ENCODE data around the gene SNRNP70.

Gene SNRNP70

DNA sequence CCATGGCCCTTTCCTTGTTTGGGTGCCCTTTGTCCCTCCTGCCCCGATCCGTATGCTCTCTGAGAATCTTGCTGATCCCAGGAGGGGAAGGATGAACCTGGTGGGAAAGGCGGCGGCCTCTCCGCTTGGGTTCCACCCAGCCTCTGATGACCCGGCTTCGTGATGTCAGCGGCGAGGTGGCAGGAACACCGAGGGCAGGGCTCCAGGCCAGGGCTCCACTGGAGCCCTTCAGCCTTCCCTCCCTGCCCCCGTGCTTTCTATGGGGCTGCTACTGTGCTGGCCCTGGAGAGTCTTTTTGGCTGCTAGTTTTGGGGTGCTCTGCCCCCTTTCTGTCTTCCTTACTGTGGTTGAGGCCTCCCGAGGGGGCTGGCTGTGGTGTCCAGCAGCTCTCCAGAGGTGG lies 17.1 kb downstream of the SNRNP70 start:
- no peak for DNase-seq

DNA sequence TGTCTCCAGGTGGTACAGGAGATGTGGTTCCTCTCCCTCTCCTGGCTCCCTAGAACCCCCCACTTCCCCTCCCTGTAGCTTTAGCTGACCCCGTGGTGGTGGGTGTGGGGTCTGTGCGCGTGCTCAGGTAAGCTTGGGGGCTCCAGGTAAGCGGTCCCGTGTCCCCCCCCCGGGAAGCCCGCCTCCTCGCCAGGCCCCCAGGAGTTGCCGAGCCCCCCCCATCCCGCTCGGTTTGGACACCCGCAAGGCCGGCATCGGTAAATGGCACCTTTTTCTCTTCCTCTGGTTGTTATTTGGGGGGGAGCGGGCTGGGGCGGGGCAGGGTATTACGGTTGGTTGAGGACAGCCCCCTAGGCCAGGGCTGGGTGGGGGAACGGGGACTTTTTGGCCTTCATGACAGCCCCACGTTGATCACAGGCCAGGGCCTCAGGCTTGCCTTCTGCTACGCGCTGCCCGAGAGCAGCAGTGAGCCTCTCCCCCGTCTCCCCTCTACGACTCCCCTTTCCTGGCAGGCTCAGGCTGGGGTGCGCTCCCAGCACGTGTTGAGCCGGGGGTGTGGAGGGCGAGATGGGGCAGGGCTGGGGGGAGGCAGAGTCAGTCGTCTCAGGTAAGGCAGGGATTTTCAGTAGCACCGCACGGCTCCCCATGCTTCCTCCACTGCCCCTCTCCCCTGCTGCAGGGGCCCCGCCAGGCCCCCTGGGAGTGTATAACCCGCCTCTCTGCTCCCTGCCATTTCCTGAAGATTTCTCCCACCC lies 18.3 kb downstream of the SNRNP70 start:
- DNase-seq, result no peak

- DNase-seq, result no peak
These were observed 19.1 kb downstream of the SNRNP70 start for GRCh38 chr19:49104229-49104864.

- DNase-seq, result peak; percentile 70
These were observed 21.4 kb downstream of the SNRNP70 start for GRCh38 chr19:49106648-49107135.

DNA sequence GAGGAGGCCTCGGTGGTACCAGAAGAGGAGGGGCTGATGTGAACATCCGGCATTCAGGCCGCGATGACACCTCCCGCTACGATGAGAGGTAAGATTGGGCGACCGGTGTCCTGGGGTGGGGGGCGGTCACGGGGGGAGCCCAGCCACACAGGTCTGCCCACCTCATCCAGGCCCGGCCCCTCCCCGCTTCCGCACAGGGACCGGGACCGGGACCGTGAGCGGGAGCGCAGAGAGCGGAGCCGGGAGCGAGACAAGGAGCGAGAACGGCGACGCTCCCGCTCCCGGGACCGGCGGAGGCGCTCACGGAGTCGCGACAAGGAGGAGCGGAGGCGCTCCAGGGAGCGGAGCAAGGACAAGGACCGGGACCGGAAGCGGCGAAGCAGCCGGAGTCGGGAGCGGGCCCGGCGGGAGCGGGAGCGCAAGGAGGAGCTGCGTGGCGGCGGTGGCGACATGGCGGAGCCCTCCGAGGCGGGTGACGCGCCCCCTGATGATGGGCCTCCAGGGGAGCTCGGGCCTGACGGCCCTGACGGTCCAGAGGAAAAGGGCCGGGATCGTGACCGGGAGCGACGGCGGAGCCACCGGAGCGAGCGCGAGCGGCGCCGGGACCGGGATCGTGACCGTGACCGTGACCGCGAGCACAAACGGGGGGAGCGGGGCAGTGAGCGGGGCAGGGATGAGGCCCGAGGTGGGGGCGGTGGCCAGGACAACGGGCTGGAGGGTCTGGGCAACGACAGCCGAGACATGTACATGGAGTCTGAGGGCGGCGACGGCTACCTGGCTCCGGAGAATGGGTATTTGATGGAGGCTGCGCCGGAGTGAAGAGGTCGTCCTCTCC lies 22.6 kb downstream of the SNRNP70 start:
- no peak for DNase-seq

GRCh38 chr19:49109051-49109450 lies 23.8 kb downstream of the SNRNP70 start:
- DNase-seq, result no peak

DNA sequence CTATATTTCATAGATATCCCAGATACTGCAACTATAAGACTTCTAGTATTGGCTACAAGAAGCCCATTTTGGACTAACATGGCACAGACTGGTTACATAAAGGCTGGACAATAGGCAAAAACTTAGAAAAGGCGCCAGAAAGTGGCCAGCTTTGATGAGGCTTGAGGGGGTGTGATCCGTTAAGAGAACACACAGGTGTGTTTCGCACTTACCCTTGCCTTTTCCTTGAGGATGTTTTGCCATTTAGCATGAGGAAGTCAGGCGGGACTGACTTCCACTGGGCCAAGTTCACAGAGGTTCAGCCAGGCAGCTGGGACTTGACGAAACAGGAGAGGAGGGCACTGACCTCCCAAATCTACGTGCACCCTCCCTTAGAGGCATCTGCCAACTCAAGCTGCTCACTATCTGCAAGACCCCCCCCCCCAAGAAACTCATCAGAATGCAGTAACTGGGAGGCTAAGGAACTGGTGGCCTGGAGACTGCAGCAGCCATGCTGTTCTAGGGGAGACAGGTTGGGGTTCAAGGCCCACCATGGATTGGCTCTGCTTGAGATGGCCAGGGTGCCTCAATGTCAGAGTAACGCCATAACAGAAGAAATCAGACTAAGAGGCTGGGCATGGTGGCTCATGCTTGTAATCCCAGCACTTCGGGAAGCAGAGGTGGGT lies 24.4 kb downstream of the SNRNP70 start:
- DNase-seq, result no peak

- DNase-seq, result no peak
These were observed 25.3 kb downstream of the SNRNP70 start for GRCh38 chr19:49110567-49110966.

- DNase-seq, result no peak
These were observed 26.2 kb downstream of the SNRNP70 start for GRCh38 chr19:49111218-49111998.

DNA sequence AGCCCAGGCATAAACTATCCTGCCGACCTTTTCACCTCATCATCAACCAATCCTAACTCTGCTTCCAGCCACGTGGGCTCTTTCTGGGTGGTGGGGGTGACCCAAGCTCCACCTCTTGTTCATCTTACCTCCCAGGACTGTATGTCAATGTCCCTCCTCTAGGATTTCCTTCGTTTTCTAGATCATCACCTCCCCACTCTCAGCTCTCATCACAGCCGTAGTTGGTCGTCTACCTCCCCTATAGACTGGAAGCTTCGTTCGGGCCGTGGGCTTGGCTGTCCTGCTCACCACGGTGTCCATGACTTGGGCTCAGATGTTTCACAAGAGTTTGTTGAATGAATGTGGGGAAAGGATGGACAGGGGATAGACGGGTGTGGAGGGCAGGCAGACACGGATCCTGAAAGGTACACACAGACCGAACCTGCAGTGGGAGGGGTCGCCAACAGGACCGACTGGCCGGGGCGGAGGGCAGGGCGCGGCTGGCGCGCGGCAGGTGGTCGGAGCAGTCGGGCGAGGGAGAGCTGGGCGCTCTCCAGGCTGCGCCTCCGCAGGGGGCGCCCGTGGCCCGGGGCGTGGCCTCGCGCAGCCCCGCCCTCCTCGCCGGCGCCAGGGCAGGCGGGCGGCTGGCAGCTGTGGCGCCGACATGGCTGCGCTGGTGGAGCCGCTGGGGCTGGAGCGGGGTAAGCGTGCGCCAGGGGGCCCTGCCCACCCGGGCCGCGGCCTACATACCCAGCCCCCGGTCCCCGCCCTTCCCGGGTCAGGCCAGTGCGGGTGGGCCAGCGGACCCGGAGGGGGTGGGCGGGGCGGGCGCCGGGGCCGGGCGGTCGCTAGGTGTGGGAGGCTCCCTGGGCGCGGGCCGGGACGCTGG lies 28.7 kb downstream of the SNRNP70 start, which contains the start of gene LIN7B:
Gene LIN7B, plus strand, starts transcription at position 609 of the 868 bp plus-strand sequence. Its CDS starts 35 bp downstream, at position 644.
- DNase-seq, result peak; percentile 67

DNA sequence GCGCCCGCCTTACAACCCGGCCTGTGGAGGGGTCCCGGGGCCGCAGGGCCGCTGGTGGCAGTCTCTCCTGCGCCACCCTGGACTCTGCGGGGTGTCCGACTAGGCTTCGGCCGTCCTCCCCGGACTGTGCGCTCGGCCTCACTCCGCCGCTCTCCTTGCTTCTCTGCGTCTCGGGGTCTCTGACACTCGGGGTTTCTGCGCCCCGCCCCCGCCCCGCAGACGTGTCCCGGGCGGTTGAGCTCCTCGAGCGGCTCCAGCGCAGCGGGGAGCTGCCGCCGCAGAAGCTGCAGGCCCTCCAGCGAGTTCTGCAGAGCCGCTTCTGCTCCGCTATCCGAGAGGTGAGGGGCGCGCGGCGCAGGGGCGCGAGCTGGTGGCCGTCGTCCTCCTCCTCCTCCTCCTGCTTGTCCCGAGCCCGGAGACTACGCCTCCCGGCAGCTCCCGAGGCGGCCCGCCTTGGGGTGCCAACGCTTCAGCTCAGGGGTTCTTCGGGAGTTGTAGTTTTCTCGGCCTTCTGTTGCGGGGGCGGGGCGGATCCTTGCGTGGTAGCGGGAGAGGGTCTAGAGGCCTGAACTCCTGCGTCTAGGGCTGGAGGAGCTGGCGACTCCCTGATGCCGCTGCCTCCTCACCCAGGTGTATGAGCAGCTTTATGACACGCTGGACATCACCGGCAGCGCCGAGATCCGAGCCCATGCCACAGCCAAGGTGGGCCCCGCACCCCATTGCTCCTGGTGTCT lies 29.5 kb downstream of the SNRNP70 start:
- DNase-seq, result peak; percentile 45

- DNase-seq, result no peak
These were observed 31.3 kb downstream of the SNRNP70 start for GRCh38 chr19:49116544-49116943.

- DNase-seq, result no peak
These were observed 32.7 kb downstream of the SNRNP70 start for GRCh38 chr19:49117677-49118564.

GRCh38 chr19:49118565-49119410 lies 33.5 kb downstream of the SNRNP70 start, which contains the start of gene C19orf73:
Gene C19orf73, minus strand, starts transcription at chr19:49119143. Its CDS starts 121 bp downstream, at chr19:49119022.
- DNase-seq, result peak; percentile 95

GRCh38 chr19:49119411-49120324 lies 34.4 kb downstream of the SNRNP70 start, which contains the start of gene PPFIA3:
Gene PPFIA3, plus strand, starts transcription at chr19:49119544. Its CDS starts 8,330 bp downstream, at chr19:49127874.
- no peak for DNase-seq

DNA sequence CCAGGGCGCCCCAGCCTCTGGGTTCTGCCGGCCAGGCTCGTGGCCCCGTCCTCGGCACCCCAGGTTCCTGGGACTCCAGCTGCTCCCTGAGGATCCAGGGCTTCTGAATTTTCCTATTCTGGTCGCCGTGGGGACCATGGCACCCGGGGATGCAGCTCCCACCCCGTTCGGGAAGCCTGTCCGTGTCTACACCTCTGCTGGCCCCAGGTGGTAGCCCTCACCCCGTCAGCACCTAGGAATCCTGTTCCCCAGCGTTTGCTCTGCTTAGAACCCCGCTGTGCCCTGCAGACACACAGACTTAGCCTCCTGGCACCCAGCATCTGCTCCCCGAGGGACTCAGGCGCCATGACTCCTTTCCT lies 35.1 kb downstream of the SNRNP70 start:
- no peak for DNase-seq

DNA sequence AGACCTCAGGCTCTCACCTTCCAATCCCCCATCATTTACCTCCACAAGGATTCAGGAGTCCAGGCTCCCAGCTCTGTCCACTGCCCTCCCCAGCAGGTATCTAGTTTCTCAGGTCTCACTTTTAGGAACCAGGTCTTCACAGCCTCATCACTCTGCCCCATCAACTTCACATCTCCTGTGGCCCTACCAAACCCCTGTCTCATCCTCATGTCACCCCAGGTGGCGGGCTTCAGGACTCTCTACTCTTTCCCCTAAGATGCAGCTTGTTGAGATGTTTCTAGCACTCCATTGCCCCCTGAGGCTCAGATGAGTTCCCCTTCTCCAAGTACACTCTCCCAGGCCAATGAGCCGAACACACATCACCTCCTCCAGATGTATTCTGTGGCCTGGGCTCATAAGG lies 35.6 kb downstream of the SNRNP70 start:
- DNase-seq, result no peak

All from activated CD4-positive, alpha-beta T cell treated with anti-CD3 and anti-CD28 coated beads, Interleukin-2, amount 50 U/mL, for 1 hour (primary cell).